Panc1 (cell line): ENCODE results near the gene ACVR1B. TPM values are rescaled to one million over a fixed set of nuclear protein-coding genes. Genes with fewer than 3 reads are reported as not detected.

Experiments used
- ATAC-seq: fragments of 200-7000 bp; cut with Tn5 transposase; 2 replicates; pipeline ENCODE4 v1.9.1; 2020; ENCODE audit warnings: mild to moderate bottlenecking, moderate library complexity
- BruUV-seq: library from RNA; stranded (reverse); fragments of 400-500 nt; replicated peaks from 2 replicates; lab custom pipeline; 2021; lab: Mats Ljungman, UMichigan
- CTCF ChIA-PET: fragments of 300-600 bp; sonication (Branson Sonifier 250); formaldehyde crosslinking; loops from one replicate; lab custom pipeline; 2022; ENCODE audit warnings: antibody characterized with exemption; lab: Charles Lee
- POLR2A ChIA-PET: fragments of 300-600 bp; sonication (Branson Sonifier 250); formaldehyde crosslinking; loops from one replicate; lab custom pipeline; 2022; ENCODE audit warnings: antibody characterized with exemption; lab: Charles Lee
- DNase-seq: peaks from one replicate; pipeline ENCODE4 v3.0.0-alpha.2; 2010; ENCODE audit warnings: low read depth, low spot score
- H3K27ac ChIP-seq: 2 replicates; pipeline ENCODE4 v1.5.1; 2011; ENCODE audit warnings: mild to moderate bottlenecking, low read length, inconsistent platforms
- H3K27me3 ChIP-seq: fragments of 200-500 bp; sonication (Bioruptor generic); 2 replicates; pipeline ENCODE4 v1.6.0; 2014; ENCODE audit warnings: low read length, inconsistent platforms; ENCODE audit not compliant: control insufficient read depth, insufficient read depth
- H3K36me3 ChIP-seq: fragments of 200-500 bp; sonication (Bioruptor generic); 2 replicates; pipeline ENCODE4 v1.5.1; 2014; ENCODE audit warnings: inconsistent platforms, mild to moderate bottlenecking, low read length, moderate library complexity; ENCODE audit not compliant: control insufficient read depth, insufficient read depth
- H3K4me1 ChIP-seq: 2 replicates; pipeline ENCODE4 v1.5.1; 2011; ENCODE audit warnings: inconsistent platforms, mild to moderate bottlenecking, low read length, moderate library complexity; ENCODE audit not compliant: control insufficient read depth, insufficient read depth
- H3K4me3 ChIP-seq, 2 experiments: 2 replicates each; pipeline ENCODE4 v1.5.1; 2011 to 2012; ENCODE audit warnings: low read depth in 2 of 2, low read length in 2 of 2, mild to moderate bottlenecking in 2 of 2, inconsistent platforms in 1 of 2, moderate library complexity in 1 of 2
- H3K9me3 ChIP-seq: fragments of 200-500 bp; sonication (Bioruptor generic); 2 replicates; pipeline ENCODE4 v1.5.1; 2014; ENCODE audit warnings: low read depth, mild to moderate bottlenecking, inconsistent platforms, low read length, moderate library complexity; ENCODE audit not compliant: control insufficient read depth, insufficient read depth
- CTCF ChIP-seq: fragments of 450-650 bp; IDR thresholded peaks from 2 replicates; pipeline ENCODE4 v1.5.1; 2017; ENCODE audit warnings: mild to moderate bottlenecking
- POLR2AphosphoS5 ChIP-seq: IDR thresholded peaks from 2 replicates; pipeline ENCODE4 v1.6.1; 2012; ENCODE audit warnings: mild to moderate bottlenecking, low read depth, low read length, moderate library complexity
- SIN3A ChIP-seq: IDR thresholded peaks from 2 replicates; pipeline ENCODE4 v1.6.1; 2012; ENCODE audit warnings: low read depth, mild to moderate bottlenecking, low read length, moderate library complexity, borderline replicate concordance; ENCODE audit not compliant: insufficient read depth
- TCF7L2 ChIP-seq: IDR thresholded peaks from 2 replicates; pipeline ENCODE4 v1.6.1; 2011; ENCODE audit warnings: mild to moderate bottlenecking, low read depth, low read length, inconsistent platforms
- in situ Hi-C: cut with HindIII; loops from 2 replicates; pipeline ENCODE4 v1.10.0; 2016; ENCODE audit warnings: low sequenced_read_pairs, low pct_unique_long_range_greater_than_20kb
- intact Hi-C: fragments of 100-400 bp; cut with micrococcal nuclease; formaldehyde crosslinking; loops from one replicate; pipeline ENCODE4 v1.10.0; 2022; ENCODE audit not compliant: unreplicated experiment
- total RNA-seq: library from RNA; stranded (reverse); gene quantifications from one replicate; pipeline ENCODE4 v1.2.1, GENCODE V29; 2021; ENCODE audit not compliant: unreplicated experiment
- TF ChIP-seq, protein P1 (sequence below), 2 experiments: IDR thresholded peaks; 2 replicates each; pipeline ENCODE4 v1.6.1; 2011 to 2012; ENCODE audit warnings: low read depth in 2 of 2, control low read depth in 1 of 2, low read length in 1 of 2, mild to moderate bottlenecking in 1 of 2, moderate library complexity in 1 of 2; ENCODE audit not compliant: insufficient read depth in 1 of 2

The ACVR1B gene
- total RNA-seq, 1 experiment from 2014 or later = 23.0 TPM

GRCh38 chr12:51915003-51915625, 36.4 kb upstream of the ACVR1B start:
- in situ Hi-C loops (no loop called here), intact Hi-C loops (no loop called here)
- CTCF ChIA-PET = interaction anchor here (0.6 kb wide), 1 partner anchor 79 kb away, joined by 4 read pairs; no protein-coding TSS in a partner anchor
- no peak overlapping the region for H3K4me3 ChIP-seq
- no peak overlapping the region for H3K27ac ChIP-seq
- DNase-seq = no peak
- H3K27me3 ChIP-seq = no peaks in the 10 kb centered on the region
- no TSS peak for BruUV-seq
- no peaks in the 10 kb centered on the region for H3K36me3 ChIP-seq
- H3K4me1 ChIP-seq = no peaks in the 10 kb centered on the region
- POLR2A ChIA-PET = no interaction called here
- H3K9me3 ChIP-seq = no peaks in the 10 kb centered on the region
- no peak for ATAC-seq
- TF ChIP-seq, protein P1, sequence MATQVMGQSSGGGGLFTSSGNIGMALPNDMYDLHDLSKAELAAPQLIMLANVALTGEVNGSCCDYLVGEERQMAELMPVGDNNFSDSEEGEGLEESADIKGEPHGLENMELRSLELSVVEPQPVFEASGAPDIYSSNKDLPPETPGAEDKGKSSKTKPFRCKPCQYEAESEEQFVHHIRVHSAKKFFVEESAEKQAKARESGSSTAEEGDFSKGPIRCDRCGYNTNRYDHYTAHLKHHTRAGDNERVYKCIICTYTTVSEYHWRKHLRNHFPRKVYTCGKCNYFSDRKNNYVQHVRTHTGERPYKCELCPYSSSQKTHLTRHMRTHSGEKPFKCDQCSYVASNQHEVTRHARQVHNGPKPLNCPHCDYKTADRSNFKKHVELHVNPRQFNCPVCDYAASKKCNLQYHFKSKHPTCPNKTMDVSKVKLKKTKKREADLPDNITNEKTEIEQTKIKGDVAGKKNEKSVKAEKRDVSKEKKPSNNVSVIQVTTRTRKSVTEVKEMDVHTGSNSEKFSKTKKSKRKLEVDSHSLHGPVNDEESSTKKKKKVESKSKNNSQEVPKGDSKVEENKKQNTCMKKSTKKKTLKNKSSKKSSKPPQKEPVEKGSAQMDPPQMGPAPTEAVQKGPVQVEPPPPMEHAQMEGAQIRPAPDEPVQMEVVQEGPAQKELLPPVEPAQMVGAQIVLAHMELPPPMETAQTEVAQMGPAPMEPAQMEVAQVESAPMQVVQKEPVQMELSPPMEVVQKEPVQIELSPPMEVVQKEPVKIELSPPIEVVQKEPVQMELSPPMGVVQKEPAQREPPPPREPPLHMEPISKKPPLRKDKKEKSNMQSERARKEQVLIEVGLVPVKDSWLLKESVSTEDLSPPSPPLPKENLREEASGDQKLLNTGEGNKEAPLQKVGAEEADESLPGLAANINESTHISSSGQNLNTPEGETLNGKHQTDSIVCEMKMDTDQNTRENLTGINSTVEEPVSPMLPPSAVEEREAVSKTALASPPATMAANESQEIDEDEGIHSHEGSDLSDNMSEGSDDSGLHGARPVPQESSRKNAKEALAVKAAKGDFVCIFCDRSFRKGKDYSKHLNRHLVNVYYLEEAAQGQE (IDR thresholded peaks at IDR 0.05; ENCODE audit: insufficient read depth in 1 of 2, low read depth in 2 of 2, low read length in 1 of 2) = no peak
- TF ChIP-seq POLR2AphosphoS5 = no peak
- TF ChIP-seq SIN3A = no peak
- no peak for TF ChIP-seq TCF7L2
- no peak for TF ChIP-seq CTCF

DNA sequence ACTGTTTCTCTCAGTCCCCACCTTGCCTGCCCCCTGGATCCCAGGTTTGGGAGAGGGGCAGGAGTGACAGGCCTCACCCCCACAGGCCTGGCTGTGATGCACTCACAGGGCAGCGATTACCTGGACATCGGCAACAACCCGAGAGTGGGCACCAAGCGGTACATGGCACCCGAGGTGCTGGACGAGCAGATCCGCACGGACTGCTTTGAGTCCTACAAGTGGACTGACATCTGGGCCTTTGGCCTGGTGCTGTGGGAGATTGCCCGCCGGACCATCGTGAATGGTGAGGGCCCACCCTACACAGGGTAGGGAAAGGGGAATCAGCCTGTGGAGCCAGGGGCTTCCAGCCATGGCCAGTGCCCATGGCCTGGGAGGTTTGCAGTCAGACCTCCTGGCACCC, 35.5 kb upstream of the ACVR1B start:
- H3K27ac ChIP-seq = no peak overlapping the region
- POLR2A ChIA-PET = no interaction called here
- no peak overlapping the region for H3K4me3 ChIP-seq
- DNase-seq = no peak
- intact Hi-C loops (no loop called here), in situ Hi-C loops (no loop called here)
- H3K36me3 ChIP-seq = no peaks in the 10 kb centered on the region
- ATAC-seq = no peak
- CTCF ChIA-PET = no interaction called here
- BruUV-seq = no TSS peak
- TF ChIP-seq, protein P1 (IDR thresholded peaks at IDR 0.05; ENCODE audit: insufficient read depth in 1 of 2, low read depth in 2 of 2, low read length in 1 of 2) = no peak
- no peak for TF ChIP-seq POLR2AphosphoS5
- TF ChIP-seq CTCF = no peak
- TF ChIP-seq SIN3A = no peak
- no peak for TF ChIP-seq TCF7L2
- H3K9me3 ChIP-seq = no peaks in the 10 kb centered on the region
- H3K27me3 ChIP-seq = no peaks in the 10 kb centered on the region
- H3K4me1 ChIP-seq = no peaks in the 10 kb centered on the region
